ENCODE results near the gene ASIC4. TPM values are rescaled to one million over a fixed set of nuclear protein-coding genes. Genes with fewer than 3 reads are reported as not detected.

ASIC4 gene
- total and polyA plus RNA-seq, 9 of the 15 experiments (the other 6 are each of a cell fraction or from before 2014, with no cell fraction given), result 0.07 to 19.2 (median 4.8) TPM

DNA sequence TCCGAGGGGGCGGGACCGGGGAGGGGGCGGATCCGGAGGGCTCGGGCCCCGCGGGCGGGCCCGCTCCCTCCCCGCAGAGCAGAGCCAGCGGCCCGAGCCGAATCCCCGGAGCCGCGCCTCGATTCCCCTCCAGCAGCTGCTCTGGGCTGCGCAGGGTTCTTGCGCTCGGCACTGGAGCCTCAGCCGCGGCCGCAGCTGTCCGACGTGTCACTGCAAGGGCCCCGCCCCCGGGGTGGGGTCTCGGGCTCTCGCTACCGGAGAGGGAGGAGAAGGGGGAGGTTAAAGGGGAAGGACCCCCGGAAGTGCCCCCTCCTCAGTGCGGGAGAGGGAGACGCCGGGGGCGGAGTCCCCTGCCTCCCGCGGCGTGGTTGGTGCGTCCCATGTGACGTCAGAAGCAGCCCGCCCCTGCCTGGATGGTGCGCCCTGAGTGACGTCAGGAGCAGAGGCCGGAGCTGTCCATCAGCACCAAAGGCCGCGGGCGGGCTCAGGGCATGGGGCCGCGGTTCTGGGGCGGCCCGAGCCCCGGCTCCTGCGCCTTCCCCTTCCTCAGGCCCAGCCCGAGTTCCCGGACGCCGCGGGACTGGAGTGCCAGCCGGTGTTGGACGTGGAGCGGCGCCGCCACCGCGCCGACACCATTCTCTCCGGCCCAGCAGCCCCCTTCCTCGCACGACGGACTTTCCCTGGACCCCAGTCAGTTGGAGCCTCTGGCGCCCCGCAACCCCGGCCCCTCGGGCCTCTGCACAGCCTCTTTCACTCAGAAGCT, 29.5 kb downstream of the ASIC4 start, which contains the start of the genes CHPF and TMEM198 (continued):
- TF ChIP-seq, protein P1, sequence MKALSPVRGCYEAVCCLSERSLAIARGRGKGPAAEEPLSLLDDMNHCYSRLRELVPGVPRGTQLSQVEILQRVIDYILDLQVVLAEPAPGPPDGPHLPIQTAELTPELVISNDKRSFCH (CRISPR knock-in tag; IDR thresholded peaks at IDR 0.05), result no peak
- TF ChIP-seq, protein P1 (tag; IDR thresholded peaks at IDR 0.05), result no peak
- TF ChIP-seq HDAC8 (tag; IDR thresholded peaks at IDR 0.05) (no peak), ZFP30 (CRISPR knock-in tag; IDR thresholded peaks at IDR 0.05; ENCODE audit: borderline replicate concordance) (no peak), RFX1 (IDR thresholded peaks at IDR 0.05) (no peak), HDAC3 (IDR thresholded peaks at IDR 0.05; ENCODE audit: borderline replicate concordance, partially characterized antibody) (no peak), ZNF764 (CRISPR knock-in tag; IDR thresholded peaks at IDR 0.05; ENCODE audit: low read depth) (no peak), MAFF (IDR thresholded peaks at IDR 0.05; ENCODE audit: low read length) (no peak), TCF7L2 (IDR thresholded peaks at IDR 0.05; ENCODE audit: low read depth, low read length) (peak; percentile 68), ZNF23 (CRISPR knock-in tag; IDR thresholded peaks at IDR 0.05) (no peak), ZNF140 (CRISPR knock-in tag; IDR thresholded peaks at IDR 0.05) (no peak), KLF10 (CRISPR knock-in tag; IDR thresholded peaks at IDR 0.05) (no peak), ZNF57 (CRISPR knock-in tag; IDR thresholded peaks at IDR 0.05) (no peak), NCOR1 (IDR thresholded peaks at IDR 0.05) (no peak)
- TF ChIP-seq, protein P2, sequence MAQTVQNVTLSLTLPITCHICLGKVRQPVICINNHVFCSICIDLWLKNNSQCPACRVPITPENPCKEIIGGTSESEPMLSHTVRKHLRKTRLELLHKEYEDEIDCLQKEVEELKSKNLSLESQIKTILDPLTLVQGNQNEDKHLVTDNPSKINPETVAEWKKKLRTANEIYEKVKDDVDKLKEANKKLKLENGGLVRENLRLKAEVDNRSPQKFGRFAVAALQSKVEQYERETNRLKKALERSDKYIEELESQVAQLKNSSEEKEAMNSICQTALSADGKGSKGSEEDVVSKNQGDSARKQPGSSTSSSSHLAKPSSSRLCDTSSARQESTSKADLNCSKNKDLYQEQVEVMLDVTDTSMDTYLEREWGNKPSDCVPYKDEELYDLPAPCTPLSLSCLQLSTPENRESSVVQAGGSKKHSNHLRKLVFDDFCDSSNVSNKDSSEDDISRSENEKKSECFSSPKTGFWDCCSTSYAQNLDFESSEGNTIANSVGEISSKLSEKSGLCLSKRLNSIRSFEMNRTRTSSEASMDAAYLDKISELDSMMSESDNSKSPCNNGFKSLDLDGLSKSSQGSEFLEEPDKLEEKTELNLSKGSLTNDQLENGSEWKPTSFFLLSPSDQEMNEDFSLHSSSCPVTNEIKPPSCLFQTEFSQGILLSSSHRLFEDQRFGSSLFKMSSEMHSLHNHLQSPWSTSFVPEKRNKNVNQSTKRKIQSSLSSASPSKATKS (CRISPR knock-in tag; IDR thresholded peaks at IDR 0.05), result no peak
- TF ChIP-seq, protein P3, sequence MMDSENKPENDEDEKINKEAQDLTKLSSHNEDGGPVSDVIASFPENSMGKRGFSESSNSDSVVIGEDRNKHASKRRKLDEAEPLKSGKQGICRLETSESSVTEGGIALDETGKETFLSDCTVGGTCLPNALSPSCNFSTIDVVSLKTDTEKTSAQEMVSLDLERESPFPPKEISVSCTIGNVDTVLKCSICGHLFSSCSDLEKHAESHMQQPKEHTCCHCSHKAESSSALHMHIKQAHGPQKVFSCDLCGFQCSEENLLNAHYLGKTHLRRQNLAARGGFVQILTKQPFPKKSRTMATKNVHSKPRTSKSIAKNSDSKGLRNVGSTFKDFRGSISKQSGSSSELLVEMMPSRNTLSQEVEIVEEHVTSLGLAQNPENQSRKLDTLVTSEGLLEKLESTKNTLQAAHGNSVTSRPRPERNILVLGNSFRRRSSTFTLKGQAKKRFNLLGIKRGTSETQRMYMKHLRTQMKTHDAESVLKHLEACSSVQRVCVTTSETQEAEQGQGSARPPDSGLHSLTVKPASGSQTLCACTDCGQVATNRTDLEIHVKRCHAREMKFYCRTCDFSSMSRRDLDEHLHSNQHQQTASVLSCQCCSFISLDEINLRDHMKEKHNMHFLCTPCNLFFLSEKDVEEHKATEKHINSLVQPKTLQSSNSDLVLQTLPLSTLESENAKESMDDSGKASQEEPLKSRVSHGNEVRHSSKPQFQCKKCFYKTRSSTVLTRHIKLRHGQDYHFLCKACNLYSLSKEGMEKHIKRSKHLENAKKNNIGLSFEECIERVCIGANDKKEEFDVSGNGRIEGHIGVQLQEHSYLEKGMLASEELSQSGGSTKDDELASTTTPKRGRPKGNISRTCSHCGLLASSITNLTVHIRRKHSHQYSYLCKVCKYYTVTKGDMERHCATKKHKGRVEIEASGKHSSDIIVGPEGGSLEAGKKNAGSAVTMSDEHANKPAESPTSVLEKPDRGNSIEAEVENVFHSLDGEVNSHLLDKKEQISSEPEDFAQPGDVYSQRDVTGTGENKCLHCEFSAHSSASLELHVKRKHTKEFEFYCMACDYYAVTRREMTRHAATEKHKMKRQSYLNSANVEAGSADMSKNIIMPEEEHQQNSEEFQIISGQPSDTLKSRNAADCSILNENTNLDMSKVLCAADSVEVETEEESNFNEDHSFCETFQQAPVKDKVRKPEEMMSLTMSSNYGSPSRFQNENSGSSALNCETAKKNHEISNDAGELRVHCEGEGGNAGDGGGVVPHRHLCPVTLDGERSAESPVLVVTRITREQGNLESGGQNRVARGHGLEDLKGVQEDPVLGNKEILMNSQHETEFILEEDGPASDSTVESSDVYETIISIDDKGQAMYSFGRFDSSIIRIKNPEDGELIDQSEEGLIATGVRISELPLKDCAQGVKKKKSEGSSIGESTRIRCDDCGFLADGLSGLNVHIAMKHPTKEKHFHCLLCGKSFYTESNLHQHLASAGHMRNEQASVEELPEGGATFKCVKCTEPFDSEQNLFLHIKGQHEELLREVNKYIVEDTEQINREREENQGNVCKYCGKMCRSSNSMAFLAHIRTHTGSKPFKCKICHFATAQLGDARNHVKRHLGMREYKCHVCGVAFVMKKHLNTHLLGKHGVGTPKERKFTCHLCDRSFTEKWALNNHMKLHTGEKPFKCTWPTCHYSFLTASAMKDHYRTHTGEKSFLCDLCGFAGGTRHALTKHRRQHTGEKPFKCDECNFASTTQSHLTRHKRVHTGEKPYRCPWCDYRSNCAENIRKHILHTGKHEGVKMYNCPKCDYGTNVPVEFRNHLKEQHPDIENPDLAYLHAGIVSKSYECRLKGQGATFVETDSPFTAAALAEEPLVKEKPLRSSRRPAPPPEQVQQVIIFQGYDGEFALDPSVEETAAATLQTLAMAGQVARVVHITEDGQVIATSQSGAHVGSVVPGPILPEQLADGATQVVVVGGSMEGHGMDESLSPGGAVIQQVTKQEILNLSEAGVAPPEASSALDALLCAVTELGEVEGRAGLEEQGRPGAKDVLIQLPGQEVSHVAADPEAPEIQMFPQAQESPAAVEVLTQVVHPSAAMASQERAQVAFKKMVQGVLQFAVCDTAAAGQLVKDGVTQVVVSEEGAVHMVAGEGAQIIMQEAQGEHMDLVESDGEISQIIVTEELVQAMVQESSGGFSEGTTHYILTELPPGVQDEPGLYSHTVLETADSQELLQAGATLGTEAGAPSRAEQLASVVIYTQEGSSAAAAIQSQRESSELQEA (IDR thresholded peaks at IDR 0.05; ENCODE audit: low read depth), result no peak

Measured in K562 (cell line).